GM23248 (cell line): ENCODE results near the gene ARSA. TPM values are rescaled to one million over a fixed set of nuclear protein-coding genes. Genes with fewer than 3 reads are reported as not detected.

ENCODE experiments used
- DNase-seq: peaks from one replicate; pipeline ENCODE4 v3.0.0-alpha.2; 2015
- H2AFZ ChIP-seq: fragments of 200-600 bp; sonication (generic); 2 replicates; pipeline ENCODE4 v1.6.1; 2016; ENCODE audit warnings: antibody characterized with exemption
- H3F3A ChIP-seq: fragments of 200-600 bp; sonication (generic); 2 replicates; pipeline ENCODE4 v1.6.1; 2016; ENCODE audit warnings: mild to moderate bottlenecking, antibody characterized with exemption, mixed run types; ENCODE audit not compliant: insufficient read depth
- H3K27ac ChIP-seq: fragments of 200-600 bp; sonication (generic); 2 replicates; pipeline ENCODE4 v1.5.1; 2016; ENCODE audit warnings: mild to moderate bottlenecking
- H3K27me3 ChIP-seq: fragments of 200-600 bp; sonication (generic); replicated peaks from 2 replicates; pipeline ENCODE4 v1.6.1; 2016; ENCODE audit warnings: mild to moderate bottlenecking; ENCODE audit not compliant: insufficient read depth
- H3K36me3 ChIP-seq: fragments of 200-600 bp; sonication (generic); 2 replicates; pipeline ENCODE4 v1.6.1; 2016; ENCODE audit warnings: low read depth, mild to moderate bottlenecking
- H3K4me1 ChIP-seq: fragments of 200-600 bp; sonication (generic); 2 replicates; pipeline ENCODE4 v1.6.1; 2016; ENCODE audit warnings: mild to moderate bottlenecking; ENCODE audit not compliant: insufficient read depth
- H3K4me2 ChIP-seq: fragments of 200-600 bp; sonication (generic); one replicate; pipeline ENCODE4 v1.6.1; 2016; ENCODE audit warnings: mild to moderate bottlenecking; ENCODE audit not compliant: unreplicated experiment
- H3K4me3 ChIP-seq: fragments of 200-600 bp; sonication (generic); 2 replicates; pipeline ENCODE4 v1.5.1; 2016; ENCODE audit warnings: mild to moderate bottlenecking
- H3K79me2 ChIP-seq: fragments of 200-600 bp; sonication (generic); 2 replicates; pipeline ENCODE4 v1.6.1; 2016; ENCODE audit warnings: mild to moderate bottlenecking; ENCODE audit not compliant: insufficient read depth
- H3K9ac ChIP-seq: fragments of 200-600 bp; sonication (generic); 2 replicates; pipeline ENCODE4 v1.6.1; 2016; ENCODE audit warnings: mild to moderate bottlenecking
- H3K9me2 ChIP-seq: fragments of 200-600 bp; sonication (generic); 2 replicates; pipeline ENCODE4 v1.6.1; 2016; ENCODE audit warnings: mixed run types, mild to moderate bottlenecking, moderate library complexity; ENCODE audit not compliant: insufficient read depth
- H3K9me3 ChIP-seq: fragments of 200-600 bp; sonication (generic); one replicate; pipeline ENCODE4 v1.6.1; 2017; ENCODE audit warnings: low read depth
- H4K20me1 ChIP-seq: fragments of 200-600 bp; sonication (generic); 2 replicates; pipeline ENCODE4 v1.6.0; 2016; ENCODE audit not compliant: insufficient read depth
- EZH2 ChIP-seq: fragments of 200-600 bp; sonication (generic); IDR thresholded peaks from 2 replicates; pipeline ENCODE4 v1.6.1; 2018; ENCODE audit warnings: antibody characterized with exemption, mild to moderate bottlenecking; ENCODE audit not compliant: insufficient read depth, poor library complexity, severe bottlenecking
- EZH2phosphoT487 ChIP-seq: fragments of 200-600 bp; sonication (generic); IDR thresholded peaks from 2 replicates; pipeline ENCODE4 v1.6.1; 2018; ENCODE audit warnings: antibody characterized with exemption, moderate library complexity, mild to moderate bottlenecking, low read depth; ENCODE audit not compliant: insufficient read depth
- WGBS, 2 experiments: methylation state at CpG; one replicate each; pipeline ENCODE4 v1.1.6; 2015 to 2017; ENCODE audit warnings: low lambda C conversion rate in 2 of 2, low coverage in 1 of 2; ENCODE audit errors: missing lambda C conversion rate in 2 of 2; 5-methylcytosine and 5-hydroxymethylcytosine counted together
- in situ Hi-C: fragments of 300-500 bp; cut with MboI; formaldehyde crosslinking; loops from 2 replicates; pipeline ENCODE4 v1.15.0; 2020
- polyA plus RNA-seq: library from polyadenylated mRNA; unstranded; fragments of >200 nt; fragmentation: Nextera tagmentation; extraction: Ambion mirVana; gene quantifications from 2 replicates; pipeline ENCODE4 v1.2.1, GENCODE V29; 2016
- total RNA-seq: library from RNA; depleted of rRNA; stranded (reverse); fragments of >200 nt; shearing (Covaris generic); gene quantifications from 2 replicates; pipeline ENCODE4 v1.2.3, GENCODE V29; 2014

Gene ARSA
- total and polyA plus RNA-seq, 2 experiments from 2014 or later: 31.7 to 59.6 TPM

- TF ChIP-seq EZH2 (no peak), EZH2phosphoT487 (no peak)
Measured at GRCh38 chr22:50586416-50586815, 41.5 kb downstream of the ARSA start.

GRCh38 chr22:50585781-50586180 is 42.2 kb downstream of the ARSA start:
- H2AFZ ChIP-seq: no peak overlapping the region
- DNase-seq: no peak
- H3K4me1 ChIP-seq: peaks cover 9% of the 10 kb centered on the region; the same call in 1 of the 2 replicates
- H3K4me3 ChIP-seq: no peak overlapping the region
- H3K36me3 ChIP-seq: no peaks in the 10 kb centered on the region
- in situ Hi-C loops: no loop called here
- 78% methylated on average over 8 of the region's 8 CpGs for WGBS, 2 experiments
- no peak overlapping the region for H3K9ac ChIP-seq
- H3K9me2 ChIP-seq: no peaks in the 10 kb centered on the region
- no peaks in the 10 kb centered on the region for H3F3A ChIP-seq
- no peaks in the 10 kb centered on the region for H3K9me3 ChIP-seq
- no peaks in the 10 kb centered on the region for H3K27me3 ChIP-seq
- no peak overlapping the region for H3K27ac ChIP-seq
- no peak for TF ChIP-seq EZH2
- TF ChIP-seq EZH2phosphoT487: no peak
- no peak overlapping the region for H3K4me2 ChIP-seq
- H3K79me2 ChIP-seq: peaks cover 10% of the 10 kb centered on the region
- no peaks in the 10 kb centered on the region for H4K20me1 ChIP-seq

More at GRCh38 chr22:50586416-50586815, 41.5 kb downstream of the ARSA start:
- H3K79me2 ChIP-seq: peaks cover 7% of the 10 kb centered on the region
- no peaks in the 10 kb centered on the region for H3K9me3 ChIP-seq
- H3K4me2 ChIP-seq: no peak overlapping the region
- no peaks in the 10 kb centered on the region for H4K20me1 ChIP-seq
- no peak overlapping the region for H3K4me3 ChIP-seq
- no peak for DNase-seq
- no peaks in the 10 kb centered on the region for H3K27me3 ChIP-seq
- no peak overlapping the region for H3K9ac ChIP-seq
- no peak overlapping the region for H2AFZ ChIP-seq
- H3K4me1 ChIP-seq: peaks cover 9% of the 10 kb centered on the region; the same call in 1 of the 2 replicates
- no peak overlapping the region for H3K27ac ChIP-seq
- WGBS, 2 experiments: 75 to 78% methylated on average over 5 of the region's 5 CpGs
- H3F3A ChIP-seq: no peaks in the 10 kb centered on the region
- in situ Hi-C loops: no loop called here
- H3K9me2 ChIP-seq: no peaks in the 10 kb centered on the region
- H3K36me3 ChIP-seq: no peaks in the 10 kb centered on the region

DNA sequence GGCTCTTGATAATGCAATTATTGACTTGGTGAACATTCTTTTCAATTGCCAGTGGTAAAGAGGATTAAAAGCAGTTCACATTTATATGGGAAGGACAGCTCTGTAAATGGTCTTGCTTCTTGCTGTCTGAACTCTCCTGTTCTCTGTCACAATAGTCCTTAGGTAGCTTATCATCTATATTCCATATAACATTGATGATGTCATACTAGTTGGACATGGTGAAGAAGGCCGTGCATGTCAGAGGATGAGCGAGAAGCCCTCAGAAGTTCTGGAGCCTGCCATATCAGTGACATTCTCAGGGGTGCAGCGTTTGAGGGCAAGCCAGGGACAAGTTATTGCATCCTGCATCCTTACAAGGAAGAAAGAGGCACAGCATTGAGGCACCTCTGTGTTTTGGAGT is 42.7 kb downstream of the ARSA start:
- Histone ChIP-seq H3K4me2 (no peak overlapping the region), H3K27me3 (no peaks in the 10 kb centered on the region), H3K36me3 (no peaks in the 10 kb centered on the region), H3K4me1 (peaks cover 9% of the 10 kb centered on the region; the same call in 1 of the 2 replicates), H3K9me3 (no peaks in the 10 kb centered on the region), H2AFZ (no peak overlapping the region), H3K9me2 (no peaks in the 10 kb centered on the region), H3K4me3 (no peak overlapping the region), H3K9ac (no peak overlapping the region), H3K79me2 (peaks cover 10% of the 10 kb centered on the region), H3F3A (no peaks in the 10 kb centered on the region), H4K20me1 (no peaks in the 10 kb centered on the region), H3K27ac (no peak overlapping the region)
- in situ Hi-C loops: no loop called here
- no peak for TF ChIP-seq EZH2phosphoT487
- no peak for TF ChIP-seq EZH2
- DNase-seq: no peak
- 71 to 72% methylated on average over 3 of the region's 3 CpGs for WGBS, 2 experiments

- H3K9ac ChIP-seq: peak overlapping the region; percentile 96; the same call in 1 of the 2 replicates
- no peak for TF ChIP-seq EZH2
- TF ChIP-seq EZH2phosphoT487: no peak
- H3K4me2 ChIP-seq: no peak overlapping the region
- H3K4me1 ChIP-seq: peaks cover 9% of the 10 kb centered on the region; the same call in 1 of the 2 replicates
- no peaks in the 10 kb centered on the region for H4K20me1 ChIP-seq
- no peak overlapping the region for H2AFZ ChIP-seq
- no peaks in the 10 kb centered on the region for H3F3A ChIP-seq
- in situ Hi-C loops: no loop called here
- no peak overlapping the region for H3K4me3 ChIP-seq
- H3K27me3 ChIP-seq: no peaks in the 10 kb centered on the region
- no peaks in the 10 kb centered on the region for H3K9me3 ChIP-seq
- peaks cover 10% of the 10 kb centered on the region for H3K79me2 ChIP-seq
- H3K36me3 ChIP-seq: no peaks in the 10 kb centered on the region
- 94 to 96% methylated on average over 23 of the region's 23 CpGs for WGBS, 2 experiments
- no peaks in the 10 kb centered on the region for H3K9me2 ChIP-seq
- no peak overlapping the region for H3K27ac ChIP-seq
- no peak for DNase-seq
Measured at GRCh38 chr22:50584106-50585096, 43.6 kb downstream of the ARSA start.
